NOMO-1 treated with dmso at 0.1 percent for 144 hours (cell line): ENCODE measurements around the gene TSPAN3.

Experiments used
- DNase-seq: peaks from one replicate; lab custom pipeline; 2025; ENCODE audit not compliant: unreplicated experiment; lab: John Stamatoyannopoulos, UW

TSPAN3 gene

GRCh38 chr15:77057072-77057471 lies 13.8 kb downstream of the TSPAN3 start:
- DNase-seq, result no peak

DNA sequence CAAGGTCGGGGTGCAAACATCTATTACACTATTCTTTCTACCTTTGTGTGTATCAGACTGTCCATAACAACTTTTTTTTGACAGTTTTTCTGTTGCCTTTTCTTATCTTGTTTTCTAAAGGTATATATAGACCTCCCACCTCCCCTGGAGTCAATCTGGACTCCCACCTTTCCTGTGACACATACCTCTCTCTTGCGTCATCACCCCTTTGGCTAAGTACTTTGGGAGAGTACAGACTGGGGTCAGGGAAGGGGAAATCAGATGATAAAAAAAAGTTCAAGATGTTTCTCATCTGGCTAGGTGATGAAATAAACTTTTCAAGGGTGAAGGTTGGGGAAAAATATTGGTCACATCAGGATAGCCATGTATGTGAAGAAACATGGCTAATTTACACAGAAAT lies 17.2 kb downstream of the TSPAN3 start:
- DNase-seq, result no peak

GRCh38 chr15:77052556-77052955 lies 18.4 kb downstream of the TSPAN3 start:
- DNase-seq, result no peak

DNA sequence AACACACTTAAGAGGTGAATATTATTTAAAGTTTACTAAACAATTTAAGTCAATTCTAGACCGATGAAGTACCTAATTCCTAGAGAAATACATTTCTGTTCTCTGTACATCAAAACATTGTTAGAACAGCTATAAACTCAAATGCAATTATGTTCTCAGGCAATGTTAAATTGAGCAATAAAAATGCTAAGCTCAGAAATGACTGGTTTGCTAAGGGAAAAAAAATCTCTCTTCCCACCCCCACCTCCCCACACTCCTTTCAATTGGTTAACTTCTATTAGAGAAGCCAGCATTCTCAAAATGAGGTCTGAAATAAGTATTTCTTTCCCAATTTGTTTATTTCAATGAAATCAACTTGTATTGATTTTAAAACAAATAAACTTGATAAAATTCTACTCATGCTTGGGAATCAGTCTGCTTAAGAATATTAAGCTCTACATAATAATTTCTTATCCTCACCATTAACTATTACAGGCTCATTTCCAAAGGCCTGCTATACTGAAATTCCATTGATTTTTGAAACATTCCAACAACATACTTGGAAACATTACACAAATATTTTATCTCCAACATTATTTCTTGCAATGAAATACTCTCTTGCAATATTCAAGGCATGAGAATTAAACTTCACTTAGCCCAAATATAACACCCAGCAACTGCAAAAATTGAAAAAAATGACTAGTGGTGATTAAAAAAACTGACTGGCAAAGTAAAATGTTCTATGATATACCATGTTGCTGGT lies 22.6 kb downstream of the TSPAN3 start:
- no peak for DNase-seq

- no peak for DNase-seq
These were observed 24.1 kb downstream of the TSPAN3 start for GRCh38 chr15:77046704-77047412.

DNA sequence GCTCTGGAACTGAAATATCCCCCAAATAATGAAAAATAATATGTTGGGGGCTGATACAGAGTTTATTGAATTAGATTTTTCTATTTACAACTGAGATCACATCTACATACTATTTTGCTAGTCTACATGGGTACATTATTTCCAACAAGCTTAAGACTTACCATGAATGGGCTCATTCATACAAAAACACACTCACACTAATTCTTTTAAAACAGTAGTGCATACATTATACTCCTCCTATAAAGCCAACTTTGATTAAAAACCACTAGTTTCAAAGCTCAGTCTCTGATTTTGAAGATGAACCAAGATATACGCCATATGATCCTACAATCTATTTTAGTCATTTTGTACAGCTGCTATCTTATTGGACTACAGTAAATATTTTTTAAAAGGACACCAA lies 24.9 kb downstream of the TSPAN3 start:
- no peak for DNase-seq

GRCh38 chr15:77044228-77045042 lies 26.5 kb downstream of the TSPAN3 start:
- no peak for DNase-seq

DNA sequence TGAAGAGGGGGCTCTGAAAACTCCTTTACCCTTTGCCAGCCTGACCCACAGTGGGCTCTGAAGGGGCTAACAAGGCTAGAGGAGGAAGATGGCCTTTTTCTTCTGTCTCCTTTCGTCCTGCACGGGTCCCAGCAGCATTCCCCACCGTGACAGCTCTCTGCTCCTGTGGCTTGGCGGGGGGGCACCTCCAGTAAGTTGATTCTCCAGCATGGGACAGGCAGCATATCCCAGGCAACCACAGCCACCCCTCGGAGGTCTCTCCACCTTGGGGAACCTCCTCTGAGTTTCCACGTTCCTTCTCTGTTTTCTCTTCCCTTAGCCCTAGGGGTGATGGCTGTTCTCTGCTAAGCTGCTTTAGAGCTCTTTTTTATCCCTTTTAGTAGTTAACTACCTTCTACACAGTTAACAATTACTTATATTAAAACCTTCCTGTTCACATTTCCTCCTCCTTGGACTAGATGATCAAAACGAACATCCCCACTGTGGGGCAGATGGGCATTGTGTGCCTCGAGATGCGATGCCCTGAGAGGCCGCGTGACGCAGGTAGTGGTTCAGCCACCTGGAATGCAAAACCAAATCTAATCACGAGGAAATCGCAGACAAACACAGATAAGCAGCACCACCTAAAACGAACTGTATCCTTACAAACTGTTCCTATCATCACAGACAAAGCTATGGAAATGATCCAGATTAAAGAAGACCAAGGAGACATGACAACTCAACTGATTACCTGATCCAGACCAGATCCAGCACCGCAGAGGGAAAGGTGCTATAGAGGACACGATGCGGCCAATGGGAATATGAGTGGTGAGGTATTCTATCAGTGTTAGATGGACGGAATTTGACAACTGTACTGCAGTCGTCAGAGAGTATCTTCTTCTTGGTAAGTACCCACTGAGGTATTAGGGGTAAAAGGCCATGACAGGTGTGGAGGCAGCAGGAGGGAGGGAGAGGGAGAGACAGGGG lies 27.7 kb downstream of the TSPAN3 start:
- no peak for DNase-seq

GRCh38 chr15:77042245-77042919 lies 28.5 kb downstream of the TSPAN3 start:
- DNase-seq, result no peak

- no peak for DNase-seq
These were observed 30.2 kb downstream of the TSPAN3 start for GRCh38 chr15:77040673-77041072.

- DNase-seq, result no peak
These were observed 31.1 kb downstream of the TSPAN3 start for GRCh38 chr15:77039848-77040247.

DNA sequence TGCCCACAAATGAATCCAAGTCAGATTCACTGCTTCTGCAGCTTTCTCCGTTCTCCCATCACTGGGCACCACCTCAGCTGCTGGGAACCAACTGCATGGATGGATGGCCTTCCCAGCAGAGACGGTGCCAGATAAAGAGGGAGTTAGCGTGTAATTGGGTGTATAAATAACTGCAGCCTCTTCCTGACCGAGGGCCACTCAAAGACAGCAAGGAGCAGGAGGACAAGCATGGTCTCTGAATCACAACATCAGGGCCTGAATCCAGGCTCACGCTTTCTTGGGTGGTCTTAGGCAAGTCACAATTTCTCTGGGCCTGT lies 31.7 kb downstream of the TSPAN3 start:
- DNase-seq, result no peak

- DNase-seq, result no peak
These were observed 32.3 kb downstream of the TSPAN3 start for GRCh38 chr15:77038312-77039216.

DNA sequence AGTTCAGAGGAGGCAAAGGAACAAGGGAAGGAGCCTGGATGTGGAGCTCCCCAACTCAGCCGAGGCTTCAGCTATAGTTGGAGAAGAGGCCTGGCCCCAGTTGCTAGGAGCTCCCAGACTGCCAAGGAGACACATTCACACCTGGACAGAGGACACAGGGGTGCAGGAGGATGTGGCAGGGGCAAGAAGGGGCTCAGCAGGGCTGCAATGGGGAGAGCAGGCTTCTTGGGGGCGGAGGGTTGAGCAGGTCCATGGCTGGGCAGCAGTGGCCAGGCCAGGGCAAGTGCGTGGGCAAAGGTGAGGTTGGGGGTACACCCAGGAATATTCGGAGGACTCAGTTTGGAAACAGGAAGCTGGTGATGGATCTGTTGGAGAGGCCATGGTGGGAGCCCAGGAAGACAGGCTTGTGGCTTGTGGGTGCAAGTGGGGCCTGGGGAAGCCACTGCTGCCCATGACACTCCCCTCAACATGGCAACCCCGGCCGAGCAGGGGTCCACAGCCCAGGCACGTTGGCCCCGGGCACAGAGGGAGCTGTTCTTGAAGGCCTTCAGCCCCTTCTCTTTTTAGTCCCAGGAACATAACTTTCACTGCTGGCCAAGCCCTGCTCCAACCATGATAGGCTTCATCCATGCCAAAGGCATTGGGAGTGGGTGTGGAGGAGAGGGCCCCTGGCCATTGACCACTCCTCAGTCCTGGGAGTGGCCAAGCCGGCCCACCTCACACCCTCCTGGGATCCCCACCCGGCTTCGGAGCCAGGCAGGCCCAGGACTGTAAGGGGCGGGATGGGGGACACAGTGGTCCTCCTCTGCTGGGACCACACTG lies 33.3 kb downstream of the TSPAN3 start:
- no peak for DNase-seq

DNA sequence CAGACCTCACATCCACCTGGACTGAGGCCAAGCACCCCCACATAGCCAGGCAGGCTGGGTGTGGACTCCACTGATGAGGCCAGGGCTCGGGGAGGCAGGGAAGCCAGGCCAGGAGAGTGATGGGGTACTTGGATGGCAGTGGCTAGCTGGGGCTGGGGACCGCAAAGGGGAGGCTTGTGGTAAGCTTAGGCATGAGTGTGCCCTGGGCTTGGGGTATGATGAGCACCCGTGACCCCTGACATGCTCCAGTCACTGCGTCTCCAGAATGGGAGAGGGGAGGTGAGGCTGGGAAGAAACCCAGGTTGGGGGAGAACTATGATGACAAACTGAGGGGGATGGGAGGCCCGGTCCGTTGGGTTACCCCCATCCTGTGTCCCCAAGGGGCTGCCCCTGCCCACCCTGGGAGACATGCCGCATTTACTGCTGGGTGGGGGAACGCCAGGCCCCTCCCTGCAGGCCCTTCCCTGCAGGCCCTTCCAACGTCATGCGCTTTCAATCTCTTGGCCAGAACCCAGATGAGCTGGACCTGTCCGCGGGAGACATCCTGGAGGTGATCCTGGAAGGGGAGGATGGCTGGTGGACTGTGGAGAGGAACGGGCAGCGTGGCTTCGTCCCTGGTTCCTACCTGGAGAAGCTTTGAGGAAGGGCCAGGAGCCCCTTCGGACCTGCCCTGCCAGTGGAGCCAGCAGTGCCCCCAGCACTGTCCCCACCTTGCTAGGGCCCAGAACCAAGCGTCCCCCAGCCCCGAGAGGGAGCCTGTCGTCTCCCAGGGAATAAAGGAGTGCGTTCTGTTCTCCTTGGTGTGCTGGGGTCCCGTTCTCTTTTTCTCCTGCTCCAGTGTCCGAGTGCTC lies 34.1 kb downstream of the TSPAN3 start:
- DNase-seq, result no peak

GRCh38 chr15:77035999-77036471 lies 34.9 kb downstream of the TSPAN3 start:
- DNase-seq, result no peak

DNA sequence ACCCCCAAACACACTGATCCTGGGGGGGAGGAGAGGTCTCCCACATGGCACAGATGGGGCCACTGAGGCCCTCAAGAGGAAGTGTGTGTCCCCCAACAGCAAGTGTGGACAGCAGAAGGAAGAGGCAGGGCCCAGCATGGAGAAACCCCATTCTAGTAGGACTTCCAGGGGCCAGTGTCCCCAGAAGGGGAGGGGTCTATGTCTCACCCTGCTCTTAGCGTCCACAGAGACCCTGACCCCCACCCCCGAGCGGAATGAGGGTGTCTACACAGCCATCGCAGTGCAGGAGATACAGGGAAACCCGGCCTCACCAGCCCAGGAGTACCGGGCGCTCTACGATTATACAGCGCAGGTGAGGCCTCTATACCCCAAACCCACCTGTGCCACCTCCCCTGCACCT lies 35.3 kb downstream of the TSPAN3 start:
- no peak for DNase-seq
